ENCODE data around the gene KRTAP3-3.

KRTAP3-3 gene

DNA sequence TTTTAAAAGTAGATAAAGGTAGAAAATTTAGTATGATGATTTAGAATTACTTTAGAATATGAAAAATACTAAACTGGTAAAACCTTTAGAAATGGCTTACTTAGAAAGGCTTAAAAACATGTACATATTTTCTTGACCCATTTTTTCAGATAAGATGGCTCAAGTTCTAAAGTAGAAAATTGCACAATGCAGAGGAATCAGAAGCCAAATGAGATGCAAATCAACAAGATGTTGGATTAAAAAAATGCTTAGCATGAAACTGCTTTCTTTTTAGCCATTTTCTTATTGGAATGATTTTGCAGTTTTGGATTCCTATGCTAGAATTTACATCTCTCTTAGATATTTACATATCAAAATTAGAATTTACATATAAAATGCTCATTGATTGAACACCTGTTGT is 16.5 kb upstream of the KRTAP3-3 start:
- H3K4me3 ChIP-seq (ENCODE audit: low read depth, low read length): no peak overlapping the region
- TF ChIP-seq, protein P1, sequence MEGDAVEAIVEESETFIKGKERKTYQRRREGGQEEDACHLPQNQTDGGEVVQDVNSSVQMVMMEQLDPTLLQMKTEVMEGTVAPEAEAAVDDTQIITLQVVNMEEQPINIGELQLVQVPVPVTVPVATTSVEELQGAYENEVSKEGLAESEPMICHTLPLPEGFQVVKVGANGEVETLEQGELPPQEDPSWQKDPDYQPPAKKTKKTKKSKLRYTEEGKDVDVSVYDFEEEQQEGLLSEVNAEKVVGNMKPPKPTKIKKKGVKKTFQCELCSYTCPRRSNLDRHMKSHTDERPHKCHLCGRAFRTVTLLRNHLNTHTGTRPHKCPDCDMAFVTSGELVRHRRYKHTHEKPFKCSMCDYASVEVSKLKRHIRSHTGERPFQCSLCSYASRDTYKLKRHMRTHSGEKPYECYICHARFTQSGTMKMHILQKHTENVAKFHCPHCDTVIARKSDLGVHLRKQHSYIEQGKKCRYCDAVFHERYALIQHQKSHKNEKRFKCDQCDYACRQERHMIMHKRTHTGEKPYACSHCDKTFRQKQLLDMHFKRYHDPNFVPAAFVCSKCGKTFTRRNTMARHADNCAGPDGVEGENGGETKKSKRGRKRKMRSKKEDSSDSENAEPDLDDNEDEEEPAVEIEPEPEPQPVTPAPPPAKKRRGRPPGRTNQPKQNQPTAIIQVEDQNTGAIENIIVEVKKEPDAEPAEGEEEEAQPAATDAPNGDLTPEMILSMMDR (IDR thresholded peaks at IDR 0.05; ENCODE audit: low read depth, low read length): no peak
- TF ChIP-seq MYC (IDR thresholded peaks at IDR 0.05; ENCODE audit: low read depth, low read length) (no peak), POLR2A (IDR thresholded peaks at IDR 0.05; ENCODE audit: extremely low read depth, insufficient read length) (no peak)
- TF ChIP-seq, protein P2, sequence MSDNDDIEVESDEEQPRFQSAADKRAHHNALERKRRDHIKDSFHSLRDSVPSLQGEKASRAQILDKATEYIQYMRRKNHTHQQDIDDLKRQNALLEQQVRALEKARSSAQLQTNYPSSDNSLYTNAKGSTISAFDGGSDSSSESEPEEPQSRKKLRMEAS (IDR thresholded peaks at IDR 0.05; ENCODE audit: low read depth, low read length): no peak
- DNase-seq (ENCODE audit: low read depth): no peak

DNA sequence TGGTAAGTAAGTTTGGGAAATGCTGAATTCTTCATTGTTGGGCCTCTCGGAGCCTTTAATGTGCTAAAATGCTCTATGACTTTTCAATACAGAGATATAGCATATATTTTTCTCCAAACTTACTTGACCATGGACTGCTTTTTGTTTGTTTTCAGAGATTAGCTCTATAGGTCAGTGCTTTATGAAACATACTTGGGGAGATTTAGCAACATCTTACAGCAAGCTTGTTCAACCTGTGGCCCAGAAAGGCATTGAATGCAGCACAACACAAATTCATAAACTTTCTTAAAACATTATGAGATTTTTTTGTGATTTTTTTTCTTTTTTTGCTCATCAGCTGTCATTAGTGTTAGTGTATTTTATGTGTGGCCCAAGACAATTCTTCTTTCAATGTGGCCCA is 16.0 kb upstream of the KRTAP3-3 start:
- DNase-seq (ENCODE audit: low read depth): no peak
- no peak overlapping the region for H3K4me3 ChIP-seq (ENCODE audit: low read depth, low read length)
- TF ChIP-seq POLR2A (IDR thresholded peaks at IDR 0.05; ENCODE audit: extremely low read depth, insufficient read length) (no peak), MYC (IDR thresholded peaks at IDR 0.05; ENCODE audit: low read depth, low read length) (no peak)
- TF ChIP-seq, protein P2 (IDR thresholded peaks at IDR 0.05; ENCODE audit: low read depth, low read length): no peak
- TF ChIP-seq, protein P1 (IDR thresholded peaks at IDR 0.05; ENCODE audit: low read depth, low read length): no peak

DNA sequence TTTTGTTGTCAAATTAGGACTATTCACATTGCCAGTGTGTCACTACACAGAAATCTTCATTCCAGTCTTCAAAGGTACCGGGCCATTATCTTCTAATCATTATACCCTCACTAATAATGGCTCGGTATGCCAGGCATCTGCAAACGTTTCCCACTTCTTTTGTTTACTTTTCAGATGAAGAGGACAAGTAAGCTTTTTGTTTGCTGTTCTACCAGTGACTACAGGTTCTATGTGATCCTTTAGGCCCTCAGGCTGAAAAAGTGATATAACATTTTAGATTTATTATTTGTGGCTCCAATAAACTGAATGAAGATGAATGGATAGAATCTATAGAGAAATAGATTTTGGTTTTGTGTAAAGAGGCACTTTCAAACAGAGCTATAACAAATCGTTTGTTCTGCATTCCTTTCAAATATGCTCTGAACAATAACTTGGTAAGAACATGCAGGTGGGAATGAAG is 15.4 kb upstream of the KRTAP3-3 start:
- no peak for DNase-seq (ENCODE audit: low read depth)
- TF ChIP-seq, protein P1 (IDR thresholded peaks at IDR 0.05; ENCODE audit: low read depth, low read length): no peak
- no peak for TF ChIP-seq POLR2A (IDR thresholded peaks at IDR 0.05; ENCODE audit: extremely low read depth, insufficient read length)
- TF ChIP-seq MYC (IDR thresholded peaks at IDR 0.05; ENCODE audit: low read depth, low read length): no peak
- TF ChIP-seq, protein P2 (IDR thresholded peaks at IDR 0.05; ENCODE audit: low read depth, low read length): no peak
- no peak overlapping the region for H3K4me3 ChIP-seq (ENCODE audit: low read depth, low read length)

DNA sequence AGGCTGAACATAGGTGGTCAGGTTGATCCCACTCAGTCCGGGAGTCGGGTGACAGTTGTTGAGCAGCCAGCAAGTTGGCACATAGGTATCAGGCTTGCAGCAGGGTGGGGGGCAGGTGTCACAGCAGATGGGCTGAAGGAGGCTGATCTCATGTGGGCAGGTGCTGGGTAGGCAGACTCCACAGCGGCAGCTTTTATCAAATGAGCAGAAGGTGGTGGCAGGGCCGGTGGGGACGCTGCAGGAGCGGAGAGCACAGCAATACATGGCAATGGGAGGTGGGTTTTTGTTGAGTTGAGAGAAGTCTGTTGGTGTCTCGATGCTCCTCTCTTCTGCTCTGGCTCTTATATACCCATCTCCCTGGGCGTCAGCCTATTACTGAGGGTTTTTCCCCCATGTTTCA is 14.8 kb upstream of the KRTAP3-3 start, which contains the start of gene KRTAP3-1:
Gene KRTAP3-1 (minus strand): TSS at position 318 of the 400 bp plus-strand sequence. CDS start 54 bp downstream, at position 264.
- no peak for TF ChIP-seq MYC (IDR thresholded peaks at IDR 0.05; ENCODE audit: low read depth, low read length)
- TF ChIP-seq POLR2A (IDR thresholded peaks at IDR 0.05; ENCODE audit: extremely low read depth, insufficient read length): no peak
- TF ChIP-seq, protein P2 (IDR thresholded peaks at IDR 0.05; ENCODE audit: low read depth, low read length): no peak
- TF ChIP-seq, protein P1 (IDR thresholded peaks at IDR 0.05; ENCODE audit: low read depth, low read length): no peak
- H3K4me3 ChIP-seq (ENCODE audit: low read depth, low read length): no peak within 1 kb of the TSS
- DNase-seq (ENCODE audit: low read depth): no peak

DNA sequence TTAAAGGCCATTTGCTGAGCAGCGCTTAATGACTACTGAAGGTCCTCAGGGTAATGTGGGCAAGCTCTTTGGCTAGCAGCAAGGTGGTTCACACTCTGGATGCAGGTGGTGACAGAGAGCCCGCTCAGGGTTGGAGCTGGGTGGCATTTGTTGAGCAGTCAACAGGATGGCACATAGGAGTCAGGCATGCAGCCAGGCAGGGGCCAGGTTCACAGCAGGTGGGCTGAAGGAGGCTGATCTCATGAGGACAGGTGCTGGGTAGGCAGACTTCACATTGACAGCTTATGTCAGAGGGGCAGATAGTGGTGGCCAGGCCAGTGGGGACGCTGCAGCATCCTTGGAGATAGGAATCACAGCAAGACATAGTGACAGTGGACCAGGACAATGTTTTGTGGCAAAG is 10.4 kb upstream of the KRTAP3-3 start:
- DNase-seq (ENCODE audit: low read depth): no peak
- TF ChIP-seq POLR2A (IDR thresholded peaks at IDR 0.05; ENCODE audit: extremely low read depth, insufficient read length): no peak
- H3K4me3 ChIP-seq (ENCODE audit: low read depth, low read length): no peak overlapping the region

DNA sequence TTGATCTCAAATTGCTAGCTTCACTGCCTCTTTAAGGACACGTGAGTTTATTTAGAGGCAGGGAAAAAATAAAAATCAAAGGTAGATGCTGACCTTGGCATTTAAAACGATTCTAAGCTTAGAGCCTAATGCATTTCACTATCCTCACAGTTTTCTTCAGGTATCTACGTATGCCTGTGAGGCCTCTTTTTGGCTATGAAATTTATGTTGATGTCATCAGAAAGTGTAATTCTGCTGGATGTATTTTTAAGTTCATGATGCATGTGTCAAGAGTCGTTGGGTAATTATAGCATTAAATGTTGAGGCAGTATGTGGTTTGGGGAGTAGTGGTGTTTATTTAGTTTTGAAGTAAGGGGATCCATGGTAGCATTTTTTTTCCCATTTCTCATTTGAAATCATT is 10.0 kb upstream of the KRTAP3-3 start:
- no peak for DNase-seq (ENCODE audit: low read depth)
- TF ChIP-seq MYC (IDR thresholded peaks at IDR 0.05; ENCODE audit: low read depth, low read length) (no peak), POLR2A (IDR thresholded peaks at IDR 0.05; ENCODE audit: extremely low read depth, insufficient read length) (no peak)
- TF ChIP-seq, protein P1 (IDR thresholded peaks at IDR 0.05; ENCODE audit: low read depth, low read length): no peak
- TF ChIP-seq, protein P2 (IDR thresholded peaks at IDR 0.05; ENCODE audit: low read depth, low read length): no peak
- no peak overlapping the region for H3K4me3 ChIP-seq (ENCODE audit: low read depth, low read length)

Measured in NB4 (cell line).